NCI-H82 (cell line): ENCODE measurements around the gene LRRC73.
"Not testable (repeated sequence)": the region's sequence is repeated elsewhere in the genome, so short reads cannot be mapped to it uniquely, and the experiment has no call there.

ENCODE experiments used
- DNase-seq: peaks from one replicate; lab custom pipeline; 2025; lab: John Stamatoyannopoulos, UW

LRRC73 gene

GRCh38 chr6:43493230-43493629 is 16.9 kb downstream of the LRRC73 start:
- no peak for DNase-seq

- no peak for DNase-seq
Observed at GRCh38 chr6:43492673-43493072, 17.5 kb downstream of the LRRC73 start.

GRCh38 chr6:43491750-43492661 is 18.1 kb downstream of the LRRC73 start:
- DNase-seq = no peak

GRCh38 chr6:43490523-43490939 is 19.6 kb downstream of the LRRC73 start:
- no peak for DNase-seq

- DNase-seq = no peak
Observed at GRCh38 chr6:43489277-43490072, 20.7 kb downstream of the LRRC73 start.

GRCh38 chr6:43488667-43489276 is 21.4 kb downstream of the LRRC73 start:
- DNase-seq = no peak

- no peak for DNase-seq
Observed at GRCh38 chr6:43481591-43482236, 28.4 kb downstream of the LRRC73 start.

GRCh38 chr6:43481075-43481474 is 29.1 kb downstream of the LRRC73 start:
- DNase-seq = no peak

GRCh38 chr6:43478008-43478372 is 32.2 kb downstream of the LRRC73 start:
- peak; percentile 60 for DNase-seq

- peak; percentile 94 for DNase-seq
Observed at GRCh38 chr6:43477235-43478007, 32.7 kb downstream of the LRRC73 start, which contains the start of gene TJAP1. Gene TJAP1 (plus strand): TSS chr6:43477570. CDS start chr6:43499002, 21,432 bp downstream.

GRCh38 chr6:43476746-43477145 is 33.4 kb downstream of the LRRC73 start:
- DNase-seq = no peak

GRCh38 chr6:43475516-43475915 is 34.6 kb downstream of the LRRC73 start:
- DNase-seq = peak; percentile 93

- no peak for DNase-seq
Observed at GRCh38 chr6:43472515-43472914, 37.6 kb downstream of the LRRC73 start.

GRCh38 chr6:43471399-43471798 is 38.7 kb downstream of the LRRC73 start:
- DNase-seq = no peak

GRCh38 chr6:43469947-43470346 is 40.2 kb downstream of the LRRC73 start:
- DNase-seq = no peak

GRCh38 chr6:43468748-43469681 is 41.1 kb downstream of the LRRC73 start:
- no peak for DNase-seq

GRCh38 chr6:43468240-43468639 is 41.9 kb downstream of the LRRC73 start:
- DNase-seq = peak; percentile 13

GRCh38 chr6:43467752-43468151 is 42.4 kb downstream of the LRRC73 start:
- no peak for DNase-seq

GRCh38 chr6:43467265-43467664 is 42.9 kb downstream of the LRRC73 start:
- not testable (repeated sequence) for DNase-seq

- no peak for DNase-seq
Observed at GRCh38 chr6:43465948-43466347, 44.2 kb downstream of the LRRC73 start.
